CD14-positive monocyte (primary cell): Measurements from ENCODE around the gene ZNF407. TPM values are rescaled to one million over a fixed set of nuclear protein-coding genes. Genes with fewer than 3 reads are reported as not detected.

Experiments used
- DNase-seq, 3 donors: peaks; one replicate each; pipeline ENCODE4 v3.0.0-alpha.2; 2011 to 2022
- H2AFZ ChIP-seq: 2 replicates; pipeline ENCODE4 v1.6.0; 2012; ENCODE audit warnings: mild to moderate bottlenecking, low read depth, low read length, inconsistent platforms; ENCODE audit not compliant: insufficient read depth, poor library complexity, severe bottlenecking
- H3K27ac ChIP-seq, 2 donors: 1 replicate in 1 of 2; 2 replicates in 1 of 2; pipeline ENCODE4 v1.5.1; 2012 to 2013; ENCODE audit warnings: low read length in 2 of 2, control low read depth in 1 of 2, inconsistent platforms in 1 of 2, low read depth in 1 of 2, mild to moderate bottlenecking in 1 of 2
- H3K27me3 ChIP-seq, 2 donors: one replicate each; pipeline versions ENCODE4 v1.6.0 to v1.6.1; 2011 to 2013; ENCODE audit warnings: low read length in 2 of 2; ENCODE audit not compliant: control insufficient read depth in 2 of 2, insufficient read depth in 2 of 2
- H3K36me3 ChIP-seq, 2 donors: replicated peaks in 1 of 2; 1 replicate in 1 of 2; 2 replicates in 1 of 2; pipeline versions ENCODE4 v1.5.1 to v1.6.1; 2012 to 2013; ENCODE audit warnings: low read length in 2 of 2, control low read depth in 1 of 2, inconsistent platforms in 1 of 2, mild to moderate bottlenecking in 1 of 2; ENCODE audit not compliant: insufficient read depth in 2 of 2, control insufficient read depth in 1 of 2
- H3K4me1 ChIP-seq, 2 donors: 1 replicate in 1 of 2; 2 replicates in 1 of 2; pipeline versions ENCODE4 v1.5.1 to v1.6.1; 2012 to 2013; ENCODE audit warnings: low read length in 2 of 2, control low read depth in 1 of 2, inconsistent platforms in 1 of 2, mild to moderate bottlenecking in 1 of 2, moderate library complexity in 1 of 2; ENCODE audit not compliant: insufficient read depth in 2 of 2, control insufficient read depth in 1 of 2
- H3K4me2 ChIP-seq: replicated peaks from 2 replicates; pipeline ENCODE3; 2012; ENCODE audit warnings: low read length, moderate library complexity, mild to moderate bottlenecking; ENCODE audit not compliant: poor library complexity, severe bottlenecking; ENCODE audit errors: extremely low read depth
- H3K4me3 ChIP-seq, 3 experiments: fragments of 200-600 bp in 1 of 3; sonication (generic) in 1 of 3; replicated peaks in 1 of 3; 1 replicate in 2 of 3; 2 replicates in 1 of 3; pipeline ENCODE4 v1.5.1; 2011 to 2013; ENCODE audit warnings: low read length in 3 of 3, mild to moderate bottlenecking in 3 of 3, control low read depth in 2 of 3, low read depth in 2 of 3, inconsistent platforms in 1 of 3, moderate library complexity in 1 of 3
- H3K79me2 ChIP-seq: 2 replicates; pipeline ENCODE4 v1.6.0; 2012; ENCODE audit warnings: mild to moderate bottlenecking, control low read depth, inconsistent platforms, low read length, moderate library complexity; ENCODE audit not compliant: insufficient read depth
- H3K9ac ChIP-seq: 2 replicates; pipeline ENCODE4 v1.6.0; 2017; ENCODE audit warnings: low read length, mild to moderate bottlenecking; ENCODE audit not compliant: insufficient read depth, poor library complexity, severe bottlenecking
- H3K9me3 ChIP-seq, 2 donors: replicated peaks in 1 of 2; 1 replicate in 1 of 2; 2 replicates in 1 of 2; pipeline versions ENCODE4 v1.5.1 to v1.6.1; 2012 to 2013; ENCODE audit warnings: low read length in 2 of 2, control low read depth in 1 of 2; ENCODE audit not compliant: control insufficient read depth in 1 of 2, insufficient read depth in 1 of 2
- H4K20me1 ChIP-seq: 2 replicates; pipeline ENCODE4 v1.6.0; 2012; ENCODE audit warnings: mild to moderate bottlenecking, low read length, control low read depth, moderate library complexity; ENCODE audit not compliant: insufficient read depth
- H3K27ac Mint-ChIP-seq, 7 donors: one replicate each; pipeline ENCODE4 v1.8.0; 2020; ENCODE audit warnings: mild to moderate bottlenecking in 7 of 7, mixed read lengths in 7 of 7, moderate library complexity in 6 of 7, inconsistent platforms in 2 of 7
- H3K27me3 Mint-ChIP-seq, 3 donors: one replicate each; pipeline ENCODE4 v1.8.0; 2021 to 2022; ENCODE audit warnings: low read depth in 3 of 3, mild to moderate bottlenecking in 3 of 3, mixed read lengths in 3 of 3, moderate library complexity in 3 of 3, inconsistent platforms in 1 of 3
- H3K36me3 Mint-ChIP-seq, 2 donors: one replicate each; pipeline ENCODE4 v1.8.0; 2020; ENCODE audit warnings: mixed read lengths in 2 of 2, inconsistent platforms in 1 of 2, mild to moderate bottlenecking in 1 of 2
- H3K4me1 Mint-ChIP-seq: one replicate; pipeline ENCODE4 v1.8.0; 2020; ENCODE audit warnings: mild to moderate bottlenecking, mixed read lengths
- H3K4me3 Mint-ChIP-seq, 2 donors: one replicate each; pipeline ENCODE4 v1.8.0; 2020; ENCODE audit warnings: mild to moderate bottlenecking in 2 of 2, mixed read lengths in 2 of 2, moderate library complexity in 1 of 2
- H3K9me3 Mint-ChIP-seq, 7 donors: one replicate each; pipeline ENCODE4 v1.8.0; 2020 to 2022; ENCODE audit warnings: mixed read lengths in 7 of 7, mild to moderate bottlenecking in 6 of 7, moderate library complexity in 6 of 7, inconsistent platforms in 2 of 7
- WGBS: methylation state at CpG from one replicate; pipeline ENCODE4 v1.1.5; 2013; ENCODE audit warnings: missing lambda C conversion rate; ENCODE audit not compliant: insufficient coverage; 5-methylcytosine and 5-hydroxymethylcytosine counted together
- intact Hi-C, 2 donors: fragments of 100-400 bp; cut with micrococcal nuclease; formaldehyde crosslinking; loops; one replicate each; pipeline versions ENCODE4 v1.15.0 to v1.15.1; 2023
- polyA plus RNA-seq, 3 donors: library from polyadenylated mRNA; depleted of rRNA in 1 of 3; unstranded in 2 of 3; stranded (reverse) in 1 of 3; fragments of 300-500 nt in 2 of 3; fragments of >200 nt in 1 of 3; fragmentation: Illumina TruSeq in 2 of 3; gene quantifications; 1 replicate in 2 of 3; 2 replicates in 1 of 3; pipeline ENCODE4 v1.2.3, GENCODE V29; 2012 to 2021
- TF ChIP-seq, protein P1 (sequence below): fragments of 200-600 bp; IDR thresholded peaks from one replicate; pipeline ENCODE4 v1.8.0; 2022; ENCODE audit warnings: antibody characterized with exemption, mild to moderate bottlenecking

ZNF407 gene
- polyA plus RNA-seq, 3 donors, result 1.3 to 3.6 (median 1.6) TPM

DNA sequence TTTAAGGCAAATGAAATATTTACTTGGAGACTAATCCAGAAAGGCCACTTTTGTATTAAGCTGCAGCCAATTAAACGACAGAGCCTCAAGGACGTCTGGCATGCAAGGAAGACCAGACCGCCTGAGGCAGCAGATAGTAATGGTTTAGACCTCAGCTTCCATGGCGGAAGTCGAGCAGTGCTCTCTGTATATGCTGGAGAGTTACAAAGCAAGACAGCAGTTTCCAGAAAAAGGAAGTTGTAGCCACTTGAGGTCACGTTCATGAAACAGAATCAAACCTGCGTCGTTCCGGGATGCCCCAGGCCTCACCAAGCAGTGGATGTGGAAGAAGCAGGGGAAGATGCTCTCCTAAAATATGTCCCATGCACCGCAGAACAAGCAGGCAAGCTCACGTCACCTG lies 469.3 kb downstream of the ZNF407 start:
- TF ChIP-seq, protein P1, sequence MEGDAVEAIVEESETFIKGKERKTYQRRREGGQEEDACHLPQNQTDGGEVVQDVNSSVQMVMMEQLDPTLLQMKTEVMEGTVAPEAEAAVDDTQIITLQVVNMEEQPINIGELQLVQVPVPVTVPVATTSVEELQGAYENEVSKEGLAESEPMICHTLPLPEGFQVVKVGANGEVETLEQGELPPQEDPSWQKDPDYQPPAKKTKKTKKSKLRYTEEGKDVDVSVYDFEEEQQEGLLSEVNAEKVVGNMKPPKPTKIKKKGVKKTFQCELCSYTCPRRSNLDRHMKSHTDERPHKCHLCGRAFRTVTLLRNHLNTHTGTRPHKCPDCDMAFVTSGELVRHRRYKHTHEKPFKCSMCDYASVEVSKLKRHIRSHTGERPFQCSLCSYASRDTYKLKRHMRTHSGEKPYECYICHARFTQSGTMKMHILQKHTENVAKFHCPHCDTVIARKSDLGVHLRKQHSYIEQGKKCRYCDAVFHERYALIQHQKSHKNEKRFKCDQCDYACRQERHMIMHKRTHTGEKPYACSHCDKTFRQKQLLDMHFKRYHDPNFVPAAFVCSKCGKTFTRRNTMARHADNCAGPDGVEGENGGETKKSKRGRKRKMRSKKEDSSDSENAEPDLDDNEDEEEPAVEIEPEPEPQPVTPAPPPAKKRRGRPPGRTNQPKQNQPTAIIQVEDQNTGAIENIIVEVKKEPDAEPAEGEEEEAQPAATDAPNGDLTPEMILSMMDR, result peak; percentile 17
- peaks cover 40 to 44% of the 10 kb centered on the region in 2 donors for H3K4me1 ChIP-seq
- Mint-ChIP-seq H3K27me3 (no peaks in the 10 kb centered on the region), H3K9me3 (peaks cover 0 to 6% (median 3%) of the 10 kb centered on the region in 7 donors), H3K4me1 (peaks cover 44% of the 10 kb centered on the region), H3K36me3 (peaks cover 24 to 25% of the 10 kb centered on the region in 2 donors), H3K4me3 (peak overlapping the region in 1 of 2 donors; percentile 26), H3K27ac (peak overlapping the region; percentile 56 to 92 (median 88))
- H3K27me3 ChIP-seq, result no peaks in the 10 kb centered on the region
- H3K9ac ChIP-seq, result no peak overlapping the region
- peak; percentile 73 to 83 (median 78) for DNase-seq
- no peak overlapping the region for H3K4me2 ChIP-seq
- WGBS, result 36% methylated on average over 9 of the region's 11 CpGs
- no peaks in the 10 kb centered on the region for H3K9me3 ChIP-seq
- no peak overlapping the region for H2AFZ ChIP-seq
- no peak overlapping the region for H3K4me3 ChIP-seq
- peaks cover 11 to 19% of the 10 kb centered on the region in 2 donors for H3K36me3 ChIP-seq
- peak overlapping the region; percentile 44 to 74 for H3K27ac ChIP-seq
- H3K79me2 ChIP-seq, result no peaks in the 10 kb centered on the region
- no peaks in the 10 kb centered on the region for H4K20me1 ChIP-seq
- intact Hi-C loops, result loop anchor here in 1 of 2 donors (10.0 kb wide), 1 partner anchor 138 kb away; the partner anchor contains the start of gene PTGR3

DNA sequence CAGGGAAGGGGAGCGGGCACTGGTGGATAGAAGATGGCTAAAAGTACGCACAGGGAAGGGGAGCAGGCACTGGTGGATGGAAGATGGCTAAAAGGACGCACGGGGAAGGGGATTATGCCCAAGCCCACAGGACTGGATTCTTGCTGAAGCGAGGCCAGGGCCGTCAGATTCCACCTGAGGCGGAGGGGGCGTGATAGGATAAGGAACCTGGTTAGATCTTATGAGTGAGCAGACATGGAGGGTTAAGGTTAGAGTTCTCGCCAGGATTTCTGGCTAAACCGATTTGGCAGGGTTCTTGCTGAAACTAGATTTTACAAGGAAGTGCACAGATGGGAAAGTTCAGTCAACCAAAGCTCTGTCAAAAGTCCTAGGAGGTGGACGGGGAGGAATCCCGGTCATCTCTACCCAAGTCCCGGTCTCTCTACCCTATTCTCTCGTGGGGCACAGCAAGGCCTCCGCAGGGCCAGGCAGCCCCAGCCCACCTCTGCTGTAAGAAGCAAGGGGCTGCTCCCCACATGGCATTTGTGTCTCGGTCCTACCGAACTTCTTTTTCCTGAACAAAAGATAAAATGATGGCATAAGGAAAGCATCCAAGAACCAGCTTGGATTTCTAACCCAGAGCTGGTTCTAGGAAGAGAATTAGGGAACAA lies 470.5 kb downstream of the ZNF407 start:
- TF ChIP-seq, protein P1, result no peak
- H3K27ac ChIP-seq, result peak overlapping the region in 1 of 2 donors; percentile 74
- 98% methylated on average over 15 of the region's 17 CpGs for WGBS
- Mint-ChIP-seq H3K27me3 (no peaks in the 10 kb centered on the region), H3K4me3 (no peak overlapping the region), H3K36me3 (peaks cover 24% of the 10 kb centered on the region in 2 donors), H3K9me3 (peaks cover 0 to 9% (median 7%) of the 10 kb centered on the region in 7 donors), H3K27ac (peak overlapping the region in 5 of 7 donors; percentile 20 to 51 (median 39)), H3K4me1 (peaks cover 48% of the 10 kb centered on the region)
- no peaks in the 10 kb centered on the region for H3K27me3 ChIP-seq
- H4K20me1 ChIP-seq, result no peaks in the 10 kb centered on the region
- no peaks in the 10 kb centered on the region for H3K79me2 ChIP-seq
- no peak overlapping the region for H3K4me2 ChIP-seq
- peaks cover 11 to 17% of the 10 kb centered on the region in 2 donors for H3K36me3 ChIP-seq
- H3K4me3 ChIP-seq, result no peak overlapping the region
- H3K9me3 ChIP-seq, result peaks cover 4 to 10% of the 10 kb centered on the region in 2 donors
- intact Hi-C loops, result loop anchor here in 1 of 2 donors (10.0 kb wide), 1 partner anchor 137 kb away; the partner anchor contains the start of gene PTGR3
- H3K4me1 ChIP-seq, result peaks cover 41 to 46% of the 10 kb centered on the region in 2 donors
- no peak overlapping the region for H2AFZ ChIP-seq
- DNase-seq, result peak in 1 of 3 donors; percentile 2
- no peak overlapping the region for H3K9ac ChIP-seq
